ENCODE measurements around the gene NOP16.

NOP16 gene

GRCh38 chr5:176366232-176366894 is 22.0 kb downstream of the NOP16 start:
- no peak for TF ChIP-seq CTCF (IDR thresholded peaks at IDR 0.05; ENCODE audit: borderline replicate concordance, insufficient read depth, low read depth, low read length)
- peak overlapping the region; percentile 86 for H3K4me3 ChIP-seq (ENCODE audit: low read depth, low read length)

- TF ChIP-seq CTCF (IDR thresholded peaks at IDR 0.05; ENCODE audit: borderline replicate concordance, insufficient read depth, low read depth, low read length): no peak
Observed at GRCh38 chr5:176365351-176366231, 22.8 kb downstream of the NOP16 start, which contains the start of gene ARL10. Gene ARL10, plus strand, starts transcription at chr5:176365487. Its CDS starts 77 bp downstream, at chr5:176365564.

GRCh38 chr5:176364765-176365350 is 23.5 kb downstream of the NOP16 start:
- H3K4me3 ChIP-seq (ENCODE audit: low read depth, low read length): peak overlapping the region; percentile 86
- TF ChIP-seq CTCF (IDR thresholded peaks at IDR 0.05; ENCODE audit: borderline replicate concordance, insufficient read depth, low read depth, low read length): 0 out of 2 replicates have a peak, but pooled peaks have one; percentile 6

More at GRCh38 chr5:176365351-176366231, 22.8 kb downstream of the NOP16 start, which contains the start of gene ARL10:
- H3K4me3 ChIP-seq (ENCODE audit: low read depth, low read length): peak within 1 kb of the TSS; percentile 86

GRCh38 chr5:176362233-176362490 is 26.2 kb downstream of the NOP16 start:
- no peak for TF ChIP-seq CTCF (IDR thresholded peaks at IDR 0.05; ENCODE audit: borderline replicate concordance, insufficient read depth, low read depth, low read length)
- H3K4me3 ChIP-seq (ENCODE audit: low read depth, low read length): peak overlapping the region; percentile 69

- no peak for TF ChIP-seq CTCF (IDR thresholded peaks at IDR 0.05; ENCODE audit: borderline replicate concordance, insufficient read depth, low read depth, low read length)
- H3K4me3 ChIP-seq (ENCODE audit: low read depth, low read length): peak within 1 kb of the TSS; percentile 69
Observed at GRCh38 chr5:176361437-176362232, 26.8 kb downstream of the NOP16 start, which contains the start of gene KIAA1191. Gene KIAA1191, minus strand, starts transcription at chr5:176361764. Its CDS starts 2,256 bp downstream, at chr5:176359508.

- no peak for TF ChIP-seq CTCF (IDR thresholded peaks at IDR 0.05; ENCODE audit: borderline replicate concordance, insufficient read depth, low read depth, low read length)
- H3K4me3 ChIP-seq (ENCODE audit: low read depth, low read length): peak overlapping the region; percentile 69
Observed at GRCh38 chr5:176360894-176361436, 27.4 kb downstream of the NOP16 start.
